KOPT-K1 (cell line): ENCODE results near the gene ARHGAP21.

ENCODE experiments used
- H3K27ac ChIP-seq: fragments of 200-600 bp; sonication (generic); 2 replicates; pipeline ENCODE4 v1.5.1; 2016; ENCODE audit warnings: antibody characterized with exemption, mild to moderate bottlenecking, low read depth, low read length; ENCODE audit not compliant: poor library complexity, severe bottlenecking
- H3K36me3 ChIP-seq: fragments of 200-600 bp; sonication (generic); 2 replicates; pipeline ENCODE4 v1.5.1; 2017; ENCODE audit warnings: antibody characterized with exemption, mild to moderate bottlenecking, low read length, moderate library complexity; ENCODE audit not compliant: insufficient read depth
- H3K9me3 ChIP-seq: fragments of 200-600 bp; sonication (generic); 2 replicates; pipeline ENCODE4 v1.5.1; 2017; ENCODE audit warnings: antibody characterized with exemption, low read length, mild to moderate bottlenecking; ENCODE audit not compliant: insufficient read depth, poor library complexity, severe bottlenecking

The ARHGAP21 gene

DNA sequence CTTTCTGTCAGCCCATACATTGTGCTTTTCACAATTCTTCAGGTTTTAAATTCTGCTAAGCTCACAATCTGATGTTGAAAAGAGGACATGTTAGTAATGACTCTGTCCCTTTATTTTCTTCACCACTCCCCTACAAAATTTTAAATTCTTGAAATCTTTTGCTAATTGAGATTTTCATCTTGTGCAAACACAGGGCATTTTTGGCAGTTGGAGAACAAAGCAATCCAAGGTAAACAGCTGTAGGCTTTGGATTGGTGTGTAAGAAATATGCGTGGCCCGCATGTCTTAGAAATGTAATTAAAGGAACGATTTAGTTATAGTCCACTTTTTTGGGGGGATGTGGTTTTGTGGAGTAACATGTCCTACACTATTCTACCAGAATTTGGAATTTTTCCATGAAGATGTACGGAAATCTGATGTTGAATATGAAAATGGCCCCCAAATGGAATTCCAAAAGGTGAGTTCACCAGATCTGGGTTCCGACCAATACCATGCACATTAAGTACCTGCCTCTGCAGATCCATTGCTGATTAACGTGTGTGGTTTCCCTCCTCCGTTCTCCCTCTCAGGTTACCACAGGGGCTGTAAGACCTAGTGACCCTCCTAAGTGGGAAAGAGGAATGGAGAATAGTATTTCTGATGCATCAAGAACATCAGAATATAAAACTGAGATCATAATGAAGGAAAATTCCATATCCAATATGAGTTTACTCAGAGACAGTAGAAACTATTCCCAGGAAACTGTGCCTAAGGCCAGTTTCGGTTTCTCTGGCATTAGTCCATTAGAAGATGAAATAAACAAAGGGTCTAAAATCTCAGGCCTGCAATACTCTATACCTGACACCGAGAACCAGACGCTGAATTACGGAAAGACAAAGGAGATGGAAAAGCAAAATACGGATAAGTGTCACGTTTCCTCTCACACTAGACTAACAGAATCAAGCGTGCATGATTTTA lies 181.1 kb downstream of the ARHGAP21 start:
- Histone ChIP-seq H3K27ac (no peak overlapping the region), H3K9me3 (no peaks in the 10 kb centered on the region), H3K36me3 (no peaks in the 10 kb centered on the region)

GRCh38 chr10:24541239-24541753 lies 182.4 kb downstream of the ARHGAP21 start:
- no peaks in the 10 kb centered on the region for H3K36me3 ChIP-seq
- H3K27ac ChIP-seq, result no peak overlapping the region
- H3K9me3 ChIP-seq, result no peaks in the 10 kb centered on the region

- no peak overlapping the region for H3K27ac ChIP-seq
- H3K9me3 ChIP-seq, result no peaks in the 10 kb centered on the region
- no peaks in the 10 kb centered on the region for H3K36me3 ChIP-seq
These were observed 187.1 kb downstream of the ARHGAP21 start for GRCh38 chr10:24536636-24537035.

DNA sequence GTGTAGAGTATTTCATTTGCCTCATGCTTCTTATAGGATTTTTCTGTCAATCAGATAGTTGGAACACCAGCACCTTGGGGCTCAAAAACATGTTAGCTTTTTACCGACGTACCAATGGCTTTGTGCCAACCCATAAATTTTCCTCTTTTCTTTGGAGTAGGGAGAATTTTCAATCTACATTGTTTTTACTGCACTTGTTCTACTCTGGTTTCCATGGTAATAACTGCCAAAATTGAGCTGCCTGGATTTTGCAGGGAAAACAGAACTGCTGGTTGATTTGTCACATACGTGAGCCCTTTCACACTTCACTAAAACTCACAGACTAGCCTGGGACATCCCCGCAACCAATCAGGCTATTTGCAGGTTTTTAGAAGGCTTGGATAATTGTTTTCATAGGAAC lies 189.7 kb downstream of the ARHGAP21 start:
- no peaks in the 10 kb centered on the region for H3K36me3 ChIP-seq
- no peaks in the 10 kb centered on the region for H3K9me3 ChIP-seq
- H3K27ac ChIP-seq, result no peak overlapping the region
